ENCODE measurements around the gene ARL5C.

Gene ARL5C

DNA sequence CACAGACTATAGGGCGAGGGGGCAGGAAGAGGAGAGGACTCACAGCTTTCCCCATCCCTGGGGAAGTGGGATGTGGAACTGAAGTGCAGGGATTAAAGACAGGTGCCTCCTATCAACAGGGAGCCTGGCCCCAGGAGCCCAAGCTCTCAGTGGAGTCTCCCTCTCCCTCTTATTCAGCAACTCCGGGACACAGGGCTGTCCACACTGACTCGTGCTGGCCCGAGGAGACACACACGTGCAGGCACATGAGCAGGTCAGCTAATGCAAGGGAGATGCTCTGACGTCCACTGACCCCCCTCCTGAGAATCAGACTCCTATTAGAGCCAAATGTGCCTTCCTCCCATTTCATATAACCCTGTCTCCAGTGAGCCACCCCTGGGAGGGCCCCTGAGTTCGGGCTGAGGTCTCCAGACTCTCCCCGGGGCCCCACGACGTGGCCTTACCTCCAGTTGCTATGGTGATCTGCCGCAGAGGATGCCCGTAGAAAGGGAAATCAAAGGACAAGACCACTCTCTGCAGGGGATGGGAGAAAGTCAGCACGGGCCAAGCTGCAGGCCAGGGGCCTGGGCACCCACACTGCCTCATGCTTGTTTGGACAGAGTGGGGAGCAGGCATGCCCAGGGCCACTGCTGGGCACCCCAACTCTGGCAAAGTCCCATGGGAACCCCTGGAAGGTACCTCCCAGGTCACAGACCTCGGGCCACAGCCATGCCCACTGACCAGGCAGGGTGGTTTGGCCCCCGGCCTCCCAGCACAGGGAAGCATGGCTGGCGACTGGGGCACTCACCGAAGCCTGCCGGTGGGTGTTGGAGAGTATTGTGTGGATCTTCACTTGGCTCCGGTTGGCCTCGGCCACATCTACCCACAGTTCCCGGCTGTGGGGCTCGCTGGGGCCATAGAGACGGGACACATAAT, 57.2 kb downstream of the ARL5C start:
- Histone ChIP-seq H3K27me3 (ENCODE audit: control insufficient read depth, insufficient read depth, low read length) (no peaks in the 10 kb centered on the region), H3K27ac (ENCODE audit: low read length) (no peak overlapping the region), H3K36me3 (ENCODE audit: control insufficient read depth, insufficient read depth, low read length) (no peaks in the 10 kb centered on the region), H3K9me3 (ENCODE audit: control insufficient read depth, insufficient read depth, low read length) (no peaks in the 10 kb centered on the region), H3K4me3 (ENCODE audit: low read length) (no peak overlapping the region), H3K4me1 (ENCODE audit: control insufficient read depth, insufficient read depth, low read length) (no peaks in the 10 kb centered on the region; the same call in 1 of the 2 replicates)
- no CpG with 5 or more reads among the region's 23 CpGs for WGBS (ENCODE audit: insufficient coverage, insufficient read length)
- no peak for DNase-seq (ENCODE audit: low read depth, low spot score)

DNA sequence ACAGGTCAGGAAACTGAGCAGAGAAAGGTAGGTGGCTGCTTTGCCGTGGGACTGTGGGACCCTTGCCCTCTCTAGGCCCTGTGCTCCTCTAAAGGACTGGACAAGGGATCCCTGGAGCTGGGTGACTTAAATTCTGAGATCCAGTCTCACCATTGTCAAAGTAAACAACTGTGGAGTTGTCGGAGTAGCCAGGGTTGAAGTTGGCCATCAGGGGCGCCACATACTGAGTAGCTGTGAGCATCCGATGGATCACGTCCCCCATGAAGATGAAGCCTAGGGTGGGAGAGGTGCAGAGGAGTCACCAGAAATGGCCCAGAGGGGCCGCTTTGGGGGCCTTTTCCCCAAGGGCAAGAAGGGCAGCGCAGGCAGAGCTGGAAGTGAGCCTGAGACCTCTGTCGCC, 58.0 kb downstream of the ARL5C start:
- no peak for DNase-seq (ENCODE audit: low read depth, low spot score)
- Histone ChIP-seq H3K27ac (ENCODE audit: low read length) (no peak overlapping the region), H3K4me1 (ENCODE audit: control insufficient read depth, insufficient read depth, low read length) (no peaks in the 10 kb centered on the region; the same call in 1 of the 2 replicates), H3K36me3 (ENCODE audit: control insufficient read depth, insufficient read depth, low read length) (no peaks in the 10 kb centered on the region), H3K4me3 (ENCODE audit: low read length) (no peak overlapping the region), H3K9me3 (ENCODE audit: control insufficient read depth, insufficient read depth, low read length) (no peaks in the 10 kb centered on the region), H3K27me3 (ENCODE audit: control insufficient read depth, insufficient read depth, low read length) (no peaks in the 10 kb centered on the region)
- no CpG with 5 or more reads among the region's 8 CpGs for WGBS (ENCODE audit: insufficient coverage, insufficient read length)

DNA sequence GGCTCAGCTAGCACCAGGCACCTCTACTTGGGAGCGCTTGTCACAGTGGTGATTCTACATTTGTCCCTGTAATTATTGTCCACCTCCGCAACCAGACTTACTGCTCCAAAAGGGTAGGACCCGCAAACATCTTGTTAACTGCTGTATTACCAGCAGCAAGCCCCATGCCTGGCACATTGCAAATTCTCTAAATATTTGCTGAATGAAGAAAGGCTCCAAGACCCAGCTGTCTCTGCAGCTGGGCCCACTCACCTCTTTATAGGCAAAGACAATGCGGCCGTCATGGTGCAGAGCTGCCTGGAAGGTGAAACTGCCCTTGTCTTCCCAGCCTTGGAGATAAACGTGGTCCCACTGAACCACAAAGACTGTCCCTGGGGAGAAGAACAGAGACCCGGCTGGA, 58.8 kb downstream of the ARL5C start:
- no peaks in the 10 kb centered on the region for H3K9me3 ChIP-seq (ENCODE audit: control insufficient read depth, insufficient read depth, low read length)
- no peaks in the 10 kb centered on the region for H3K36me3 ChIP-seq (ENCODE audit: control insufficient read depth, insufficient read depth, low read length)
- WGBS (ENCODE audit: insufficient coverage, insufficient read length) = no CpG with 5 or more reads among the region's 7 CpGs
- no peak overlapping the region for H3K27ac ChIP-seq (ENCODE audit: low read length)
- no peak overlapping the region for H3K4me3 ChIP-seq (ENCODE audit: low read length)
- no peaks in the 10 kb centered on the region; the same call in 1 of the 2 replicates for H3K4me1 ChIP-seq (ENCODE audit: control insufficient read depth, insufficient read depth, low read length)
- DNase-seq (ENCODE audit: low read depth, low spot score) = no peak
- no peaks in the 10 kb centered on the region for H3K27me3 ChIP-seq (ENCODE audit: control insufficient read depth, insufficient read depth, low read length)
